ENCODE data around the gene PACS2. TPM values are rescaled to one million over a fixed set of nuclear protein-coding genes. Genes with fewer than 3 reads are reported as not detected.

PACS2 gene
- total and polyA plus RNA-seq, 2 of the 8 experiments (the other 6 are each of a cell fraction or from before 2014, with no cell fraction given), result 38.0 to 62.8 TPM

- FAIRE-seq (no peak), DNase-seq (ENCODE audit: low read depth in 1 of 2, low spot score in 2 of 2) (no peak)
- Histone ChIP-seq H4K8ac (ENCODE audit: extremely low read depth, insufficient read depth, low read length) (no peak overlapping the region), H3K4me1 (replicated peaks in 1 of 4; ENCODE audit: control insufficient read depth in 3 of 4, insufficient read depth in 4 of 4, low read length in 3 of 4) (no peaks in the 10 kb centered on the region), H4K20me1 (replicated peaks in 1 of 2; ENCODE audit: control insufficient read depth in 1 of 2, insufficient read depth in 2 of 2, low read length in 2 of 2) (peaks cover 17 to 23% of the 10 kb centered on the region in 2 experiments), H4K5ac (ENCODE audit: insufficient read length, low read depth, low read length) (no peak overlapping the region), H2BK5ac (ENCODE audit: low read depth, low read length) (no peak overlapping the region), H2BK120ac (replicated peaks; ENCODE audit: low read depth, low read length) (no peak overlapping the region), H3K4me3 (ENCODE audit: extremely low read depth in 1 of 4, insufficient read depth in 2 of 4, low read depth in 3 of 4, low read length in 4 of 4) (no peak overlapping the region), H3K4me2 (ENCODE audit: insufficient read depth in 1 of 2, low read depth in 2 of 2, low read length in 2 of 2) (no peak overlapping the region), H3K23me2 (ENCODE audit: low read depth, low read length) (no peaks in the 10 kb centered on the region), H2BK20ac (ENCODE audit: low read length) (no peak overlapping the region), H2AK5ac (ENCODE audit: low read depth, low read length) (no peak overlapping the region), H2AFZ (ENCODE audit: low read length) (no peak overlapping the region), H3K27me3 (replicated peaks in 1 of 4; ENCODE audit: control insufficient read depth in 3 of 4, extremely low read depth in 1 of 4, insufficient read depth in 3 of 4, low read length in 3 of 4) (no peaks in the 10 kb centered on the region), H3K18ac (ENCODE audit: extremely low read depth, low read length) (no peak overlapping the region), H4K91ac (replicated peaks; ENCODE audit: insufficient read length, low read length) (no peak overlapping the region), H3K27ac (ENCODE audit: low read depth, low read length) (no peak overlapping the region), H2BK12ac (ENCODE audit: low read depth, low read length) (no peak overlapping the region), H3K36me3 (ENCODE audit: control insufficient read depth in 2 of 4, insufficient read depth in 4 of 4, low read length in 3 of 4) (peaks cover 0 to 17% (median 7%) of the 10 kb centered on the region in 4 experiments; a peak in 6 of 8 replicates), H2BK15ac (ENCODE audit: low read length) (no peak overlapping the region), H3K9ac (replicated peaks in 1 of 4; ENCODE audit: extremely low read depth in 1 of 4, low read depth in 3 of 4, low read length in 3 of 4) (no peak overlapping the region), H3K79me1 (ENCODE audit: low read depth, low read length) (peaks cover 19% of the 10 kb centered on the region), H3K79me2 (ENCODE audit: control insufficient read depth in 1 of 2, insufficient read depth in 2 of 2, low read length in 2 of 2) (peaks cover 0 to 10% of the 10 kb centered on the region in 2 experiments; a peak in 2 of 4 replicates), H3K14ac (ENCODE audit: insufficient read length) (no peak overlapping the region), H3K56ac (replicated peaks; ENCODE audit: insufficient read length, low read depth, low read length) (no peak overlapping the region), H3K4ac (replicated peaks; ENCODE audit: insufficient read length, low read depth, low read length) (no peak overlapping the region), H3K23ac (ENCODE audit: insufficient read length) (no peak overlapping the region), H3K9me3 (ENCODE audit: insufficient read depth in 2 of 2, low read depth in 1 of 2, low read length in 1 of 2) (no peaks in the 10 kb centered on the region)
- ChIA-PET CTCF (ENCODE audit: partially characterized antibody) (interaction anchor here (0.8 to 2.5 kb wide), 6 partner anchors 12 to 260 kb away, joined by 3 to 8 read pairs (median 4); no protein-coding TSS in a partner anchor), POLR2A (ENCODE audit: partially characterized antibody) (interaction anchor here (1.7 kb wide), 1 partner anchor 28 kb away, joined by 3 read pairs; no protein-coding TSS in a partner anchor)
- WGBS, 2 experiments (ENCODE audit: extremely low coverage in 1 of 2, insufficient coverage in 1 of 2, insufficient read length in 1 of 2, insufficient replicate concordance in 2 of 2, low coverage in 1 of 2, low lambda C conversion rate in 2 of 2, missing lambda C conversion rate in 1 of 2), result 91% methylated on average over 17 of the region's 17 CpGs; no CpG with 5 or more reads in 1 of the 2 experiments
- TF ChIP-seq SAP30 (IDR thresholded peaks at IDR 0.05; ENCODE audit: insufficient read depth, insufficient replicate concordance, low read length), result no peak
- no peak for TF ChIP-seq E2F6 (IDR thresholded peaks at IDR 0.05)
- TF ChIP-seq BRCA1 (IDR thresholded peaks at IDR 0.05; ENCODE audit: low read depth, low read length), result no peak
- TF ChIP-seq SIRT6 (IDR thresholded peaks at IDR 0.05; ENCODE audit: low read length), result no peak
- no peak for TF ChIP-seq USF2 (IDR thresholded peaks at IDR 0.05; ENCODE audit: low read length)
- TF ChIP-seq HDAC6 (IDR thresholded peaks at IDR 0.05; ENCODE audit: low read depth, low read length), result no peak
- TF ChIP-seq EGR1 (IDR thresholded peaks at IDR 0.05; ENCODE audit: borderline replicate concordance, low read depth, low read length), result no peak
- no peak for TF ChIP-seq CHD1 (IDR thresholded peaks at IDR 0.05; ENCODE audit: low read depth, low read length)
- no peak for TF ChIP-seq JUN (IDR thresholded peaks at IDR 0.05; ENCODE audit: low read depth, low read length)
- no peak for TF ChIP-seq BACH1 (IDR thresholded peaks at IDR 0.05; ENCODE audit: low read length)
- TF ChIP-seq NRF1 (IDR thresholded peaks at IDR 0.05; ENCODE audit: low read depth, low read length), result no peak
- TF ChIP-seq MAFK (IDR thresholded peaks at IDR 0.05; ENCODE audit: low read depth, low read length), result no peak
- TF ChIP-seq EP300 (IDR thresholded peaks at IDR 0.05; ENCODE audit: borderline replicate concordance in 1 of 2, low read depth in 2 of 2, low read length in 2 of 2), result no peak
These were observed 130.3 kb downstream of the PACS2 start for GRCh38 chr14:105444859-105445258.

All from H1 (cell line).